BJ (cell line): ENCODE results near the gene XPO4. TPM values are rescaled to one million over a fixed set of nuclear protein-coding genes. Genes with fewer than 3 reads are reported as not detected.
A peak's percentile ranks its signal among the peaks of the same experiment; 100 is the strongest.
"Not testable (repeated sequence)": the region's sequence is repeated elsewhere in the genome, so short reads cannot be mapped to it uniquely, and the experiment has no call there.

Experiments used
- CTCF ChIA-PET: fragments of 350-600 bp; formaldehyde crosslinking; extraction: SDS; loops from one replicate; lab custom pipeline; 2021; ENCODE audit warnings: antibody characterized with exemption, inconsistent platforms; lab: Yijun Ruan, JAX
- POLR2A ChIA-PET: fragments of 300-600 bp; sonication (Branson Sonifier 250); formaldehyde crosslinking; extraction: SDS; loops from one replicate; lab custom pipeline; 2021; ENCODE audit warnings: antibody characterized with exemption; lab: Charles Lee
- DNase-seq: peaks from one replicate; pipeline ENCODE4 v3.0.0-alpha.2; 2011; ENCODE audit warnings: low read depth
- H3K27me3 ChIP-seq: 2 replicates; pipeline ENCODE4 v1.6.0; 2011; ENCODE audit warnings: low read length; ENCODE audit not compliant: control insufficient read depth, insufficient read depth
- H3K36me3 ChIP-seq: 2 replicates; pipeline ENCODE4 v1.5.1; 2011; ENCODE audit warnings: low read length; ENCODE audit not compliant: control insufficient read depth, insufficient read depth
- H3K4me3 ChIP-seq: 2 replicates; pipeline ENCODE4 v1.5.1; 2011; ENCODE audit warnings: low read depth, mild to moderate bottlenecking, control low read depth, low read length
- CTCF ChIP-seq: IDR thresholded peaks from 2 replicates; pipeline ENCODE4 v1.5.1; 2011; ENCODE audit warnings: low read depth, mild to moderate bottlenecking, control low read depth, inconsistent platforms, low read length, moderate library complexity; ENCODE audit not compliant: insufficient read depth
- polyA plus RNA-seq: library from polyadenylated mRNA; depleted of rRNA; stranded (reverse); fragments of >200 nt; gene quantifications from 2 replicates; pipeline ENCODE4 v1.2.3, GENCODE V29; 2011

XPO4 gene
- polyA plus RNA-seq, 1 experiment, result 4.9 TPM

GRCh38 chr13:20939662-20940061 lies 37.1 kb upstream of the XPO4 start:
- no peak for TF ChIP-seq CTCF
- DNase-seq, result no peak
- Histone ChIP-seq H3K4me3 (no peak overlapping the region), H3K36me3 (no peaks in the 10 kb centered on the region), H3K27me3 (peaks cover 4% of the 10 kb centered on the region; the same call in 1 of the 2 replicates)
- ChIA-PET CTCF (interaction anchor here (1.3 to 3.6 kb wide), 2 partner anchors 14 to 539 kb away, joined by 5 to 16 read pairs; no protein-coding TSS in a partner anchor), POLR2A (no interaction called here)

- Histone ChIP-seq H3K27me3 (peaks cover 4% of the 10 kb centered on the region; the same call in 1 of the 2 replicates), H3K36me3 (no peaks in the 10 kb centered on the region), H3K4me3 (no peak overlapping the region)
- TF ChIP-seq CTCF, result no peak
- ChIA-PET POLR2A (no interaction called here), CTCF (interaction anchor here (3.6 kb wide), 1 partner anchor 13 kb away, joined by 16 read pairs; no protein-coding TSS in a partner anchor)
- DNase-seq, result no peak
Observed at GRCh38 chr13:20938302-20938701, 35.8 kb upstream of the XPO4 start.

- DNase-seq, result no peak
- TF ChIP-seq CTCF, result no peak
- ChIA-PET CTCF (interaction anchor here (2.2 to 8.0 kb wide), 3 partner anchors 217 to 745 kb away, joined by 4 to 114 read pairs (median 12); no protein-coding TSS in a partner anchor), POLR2A (no interaction called here)
- H3K4me3 ChIP-seq, result no peak overlapping the region
- H3K36me3 ChIP-seq, result no peaks in the 10 kb centered on the region
- H3K27me3 ChIP-seq, result no peaks in the 10 kb centered on the region
Observed at GRCh38 chr13:20927596-20928257, 25.2 kb upstream of the XPO4 start.

GRCh38 chr13:20925395-20925790 lies 22.8 kb upstream of the XPO4 start:
- POLR2A ChIA-PET, H3K4me3 ChIP-seq, H3K36me3 ChIP-seq, DNase-seq, H3K27me3 ChIP-seq: not testable (repeated sequence)
- CTCF ChIA-PET, result interaction anchor here (0.5 to 8.0 kb wide), 33 partner anchors 10 to 745 kb away, joined by 3 to 114 read pairs (median 4); partner anchors contain the start of genes IL17D and XPO4

- peak; percentile 78 for TF ChIP-seq CTCF
- CTCF ChIA-PET, result interaction anchor here (0.5 to 8.0 kb wide), 31 partner anchors 10 to 745 kb away, joined by 3 to 114 read pairs (median 4); partner anchors contain the start of genes IL17D and XPO4
- POLR2A ChIA-PET, result interaction anchor here (0.5 kb wide), 1 partner anchor 421 kb away, joined by 6 read pairs; no protein-coding TSS in a partner anchor
Observed at GRCh38 chr13:20924758-20925394, 22.3 kb upstream of the XPO4 start.

More at GRCh38 chr13:20924758-20925394, 22.3 kb upstream of the XPO4 start:
- no peak overlapping the region for H3K4me3 ChIP-seq
- peaks cover 4% of the 10 kb centered on the region for H3K27me3 ChIP-seq
- H3K36me3 ChIP-seq, result no peaks in the 10 kb centered on the region
- DNase-seq, result no peak
